DND-41 (cell line): ENCODE measurements around the gene NECTIN1.

Experiments
- ATAC-seq: fragments of 200-7000 bp; cut with Tn5 transposase; 3 replicates; pipeline ENCODE4 v1.9.1; 2021; ENCODE audit warnings: low read depth; ENCODE audit not compliant: insufficient read depth
- DNase-seq: peaks from one replicate; pipeline ENCODE4 v3.0.0-alpha.2; 2020
- H2AFZ ChIP-seq: 2 replicates; pipeline ENCODE4 v1.6.0; 2012; ENCODE audit warnings: low read depth, low read length
- H3K27ac ChIP-seq: 2 replicates; pipeline ENCODE4 v1.5.1; 2012; ENCODE audit warnings: low read length, inconsistent platforms
- H3K27me3 ChIP-seq: fragments of 200-600 bp; sonication (generic); 2 replicates; pipeline ENCODE4 v1.6.0; 2012; ENCODE audit warnings: low read length, mild to moderate bottlenecking, inconsistent platforms; ENCODE audit not compliant: insufficient read depth, poor library complexity
- H3K36me3 ChIP-seq: 2 replicates; pipeline ENCODE4 v1.5.1; 2012; ENCODE audit warnings: low read length, inconsistent platforms; ENCODE audit not compliant: insufficient read depth
- H3K4me1 ChIP-seq: 2 replicates; pipeline ENCODE4 v1.5.1; 2012; ENCODE audit warnings: mild to moderate bottlenecking, low read length; ENCODE audit not compliant: insufficient read depth
- H3K4me2 ChIP-seq: 2 replicates; pipeline ENCODE4 v1.6.0; 2012; ENCODE audit warnings: mild to moderate bottlenecking, moderate library complexity, low read length, inconsistent platforms; ENCODE audit not compliant: insufficient read depth
- H3K4me3 ChIP-seq, 2 experiments: fragments of 200-600 bp in 1 of 2; shearing (Covaris generic) in 1 of 2; 2 replicates each; pipeline ENCODE4 v1.5.1; 2012 to 2016; ENCODE audit warnings: inconsistent platforms in 2 of 2, low read length in 2 of 2, mild to moderate bottlenecking in 2 of 2, low read depth in 1 of 2, moderate library complexity in 1 of 2
- H3K79me2 ChIP-seq: 2 replicates; pipeline ENCODE4 v1.6.0; 2012; ENCODE audit warnings: low read length, inconsistent platforms; ENCODE audit not compliant: insufficient read depth
- H3K9ac ChIP-seq: 2 replicates; pipeline ENCODE4 v1.6.0; 2012; ENCODE audit warnings: low read depth, mild to moderate bottlenecking, inconsistent platforms, low read length, moderate library complexity
- H3K9me3 ChIP-seq: 2 replicates; pipeline ENCODE4 v1.5.1; 2012; ENCODE audit warnings: low read length, moderate library complexity, mild to moderate bottlenecking, inconsistent platforms; ENCODE audit not compliant: insufficient read depth, severe bottlenecking
- H4K20me1 ChIP-seq: 2 replicates; pipeline ENCODE4 v1.6.0; 2012; ENCODE audit warnings: low read length; ENCODE audit not compliant: insufficient read depth
- CTCF ChIP-seq: IDR thresholded peaks from 2 replicates; pipeline ENCODE4 v1.5.1; 2012; ENCODE audit warnings: borderline replicate concordance, low read length, moderate library complexity, mild to moderate bottlenecking; ENCODE audit not compliant: poor library complexity, severe bottlenecking; ENCODE audit errors: extremely low read depth
- EZH2 ChIP-seq: IDR thresholded peaks from 3 replicates; pipeline ENCODE4 v1.6.1; 2012; ENCODE audit warnings: borderline replicate concordance, low read depth, mild to moderate bottlenecking, moderate library complexity, low read length, inconsistent platforms; ENCODE audit not compliant: severe bottlenecking

NECTIN1 gene

DNA sequence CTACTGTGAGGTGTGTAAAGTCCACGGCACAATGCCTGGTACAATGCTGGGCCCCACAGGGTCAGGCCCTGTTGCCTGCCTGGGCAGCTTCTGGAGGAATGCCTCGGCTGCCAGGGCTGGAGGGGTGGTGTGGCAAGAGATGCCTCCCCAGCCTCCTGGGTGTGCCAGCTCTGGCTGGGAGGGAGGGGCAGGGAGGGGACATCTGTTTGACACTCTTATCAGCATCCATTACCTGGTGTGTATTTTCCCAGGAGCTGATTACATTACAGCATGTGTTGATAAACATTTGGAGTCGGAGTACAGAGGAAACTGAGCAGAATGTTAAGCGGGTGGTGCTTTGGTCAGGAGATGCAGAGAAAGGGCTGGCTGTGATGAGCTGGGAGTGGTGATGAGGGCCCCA is 11.0 kb upstream of the NECTIN1 start:
- no peak for DNase-seq
- ATAC-seq: no peak
- Histone ChIP-seq H3K9ac (no peak overlapping the region), H3K4me3 (no peak overlapping the region), H3K9me3 (no peaks in the 10 kb centered on the region), H3K4me2 (no peak overlapping the region), H4K20me1 (peaks cover 18% of the 10 kb centered on the region; the same call in 1 of the 2 replicates), H3K27me3 (peaks cover 29% of the 10 kb centered on the region), H2AFZ (no peak overlapping the region), H3K36me3 (no peaks in the 10 kb centered on the region), H3K79me2 (no peaks in the 10 kb centered on the region), H3K27ac (no peak overlapping the region), H3K4me1 (no peaks in the 10 kb centered on the region)
- no peak for TF ChIP-seq EZH2
- no peak for TF ChIP-seq CTCF

DNA sequence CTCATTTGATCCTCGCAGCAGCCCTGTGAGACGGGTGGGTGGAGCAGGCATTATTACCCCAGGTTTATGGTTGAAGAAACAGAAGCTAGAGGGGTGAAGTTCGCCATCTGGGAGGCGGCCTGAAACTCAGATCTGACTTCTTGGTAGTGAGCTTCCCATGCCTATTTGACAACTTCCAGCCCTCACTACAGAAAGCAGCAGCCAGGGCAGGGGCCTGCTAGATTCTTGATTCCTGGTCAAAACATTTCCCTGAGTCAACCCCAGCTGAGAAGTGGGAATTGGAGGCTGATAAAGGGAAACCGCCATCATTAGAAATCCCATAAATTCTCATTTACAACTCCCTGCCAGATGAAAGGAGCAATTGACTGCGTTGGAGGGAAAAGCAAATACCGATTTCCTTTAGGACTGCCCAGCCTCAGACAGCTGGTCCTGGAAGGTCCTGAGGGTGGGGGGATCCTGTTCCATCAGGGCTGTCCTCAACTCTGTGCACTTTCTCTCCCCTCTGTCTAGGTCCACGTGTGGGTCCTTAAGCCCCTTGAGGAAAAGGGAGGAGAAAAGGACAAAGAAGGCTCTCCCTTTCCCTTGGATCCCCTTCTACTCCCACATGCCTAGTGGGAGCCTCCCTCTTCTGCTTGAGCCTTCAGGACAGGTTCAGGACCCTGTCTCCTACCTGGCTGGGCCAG is 10.2 kb upstream of the NECTIN1 start:
- Histone ChIP-seq H4K20me1 (peaks cover 18% of the 10 kb centered on the region; the same call in 1 of the 2 replicates), H3K4me1 (no peaks in the 10 kb centered on the region), H3K79me2 (no peaks in the 10 kb centered on the region), H3K36me3 (no peaks in the 10 kb centered on the region), H3K9ac (no peak overlapping the region), H3K27ac (no peak overlapping the region), H3K4me2 (no peak overlapping the region), H2AFZ (no peak overlapping the region), H3K4me3 (no peak overlapping the region), H3K27me3 (peaks cover 30% of the 10 kb centered on the region), H3K9me3 (no peaks in the 10 kb centered on the region)
- ATAC-seq: no peak
- DNase-seq: no peak
- TF ChIP-seq EZH2 (no peak), CTCF (no peak)

- Histone ChIP-seq H3K4me2 (no peak overlapping the region), H3K36me3 (no peaks in the 10 kb centered on the region), H4K20me1 (peaks cover 16% of the 10 kb centered on the region; the same call in 1 of the 2 replicates), H3K9ac (no peak overlapping the region), H3K27me3 (peaks cover 27% of the 10 kb centered on the region), H3K4me3 (no peak overlapping the region), H3K79me2 (no peaks in the 10 kb centered on the region), H2AFZ (no peak overlapping the region), H3K4me1 (no peaks in the 10 kb centered on the region), H3K27ac (no peak overlapping the region), H3K9me3 (no peaks in the 10 kb centered on the region)
- ATAC-seq: no peak
- no peak for TF ChIP-seq EZH2
- no peak for TF ChIP-seq CTCF
- no peak for DNase-seq
Measured at GRCh38 chr11:119738059-119738439, 9.0 kb upstream of the NECTIN1 start.
